NCI-H2107 treated with DMSO at 0.1 percent for 48 hours (cell line): ENCODE measurements around the gene KCNC4.

Experiments
- DNase-seq: peaks from one replicate; lab custom pipeline; 2025; ENCODE audit not compliant: unreplicated experiment; lab: John Stamatoyannopoulos, UW

KCNC4 gene

GRCh38 chr1:110209715-110210603 is at the start of gene KCNC4:
TSS of gene KCNC4 (plus strand) at chr1:110210314. CDS start at chr1:110211500, 1,186 bp downstream.
- DNase-seq, result peak; percentile 57

- DNase-seq, result no peak
Observed at GRCh38 chr1:110160538-110161100, 49.5 kb upstream of the KCNC4 start.

GRCh38 chr1:110161165-110161564 is 48.9 kb upstream of the KCNC4 start:
- no peak for DNase-seq

GRCh38 chr1:110161849-110162248 is 48.3 kb upstream of the KCNC4 start:
- no peak for DNase-seq

GRCh38 chr1:110163591-110163990 is 46.5 kb upstream of the KCNC4 start:
- DNase-seq, result no peak

- DNase-seq, result no peak
Observed at GRCh38 chr1:110164725-110165350, 45.3 kb upstream of the KCNC4 start.

- DNase-seq, result no peak
Observed at GRCh38 chr1:110165761-110166231, 44.3 kb upstream of the KCNC4 start.

GRCh38 chr1:110166861-110167260 is 43.3 kb upstream of the KCNC4 start:
- DNase-seq, result no peak

GRCh38 chr1:110170766-110171733 is 39.1 kb upstream of the KCNC4 start:
- DNase-seq, result no peak

- DNase-seq, result no peak
Observed at GRCh38 chr1:110172001-110172400, 38.1 kb upstream of the KCNC4 start.

GRCh38 chr1:110173466-110174105 is 36.5 kb upstream of the KCNC4 start:
- no peak for DNase-seq

- no peak for DNase-seq
Observed at GRCh38 chr1:110174961-110175360, 35.2 kb upstream of the KCNC4 start.

GRCh38 chr1:110176299-110176956 is 33.7 kb upstream of the KCNC4 start:
- DNase-seq, result peak; percentile 40

GRCh38 chr1:110177775-110178174 is 32.3 kb upstream of the KCNC4 start:
- no peak for DNase-seq

- DNase-seq, result no peak
Observed at GRCh38 chr1:110183642-110184167, 26.4 kb upstream of the KCNC4 start.

GRCh38 chr1:110184446-110184845 is 25.7 kb upstream of the KCNC4 start:
- DNase-seq, result no peak

GRCh38 chr1:110185181-110185580 is 24.9 kb upstream of the KCNC4 start:
- peak; percentile 90 for DNase-seq

GRCh38 chr1:110186558-110186957 is 23.6 kb upstream of the KCNC4 start:
- no peak for DNase-seq

- DNase-seq, result no peak
Observed at GRCh38 chr1:110187139-110187890, 22.8 kb upstream of the KCNC4 start.
